ENCODE measurements around the gene TLE4.

DNA sequence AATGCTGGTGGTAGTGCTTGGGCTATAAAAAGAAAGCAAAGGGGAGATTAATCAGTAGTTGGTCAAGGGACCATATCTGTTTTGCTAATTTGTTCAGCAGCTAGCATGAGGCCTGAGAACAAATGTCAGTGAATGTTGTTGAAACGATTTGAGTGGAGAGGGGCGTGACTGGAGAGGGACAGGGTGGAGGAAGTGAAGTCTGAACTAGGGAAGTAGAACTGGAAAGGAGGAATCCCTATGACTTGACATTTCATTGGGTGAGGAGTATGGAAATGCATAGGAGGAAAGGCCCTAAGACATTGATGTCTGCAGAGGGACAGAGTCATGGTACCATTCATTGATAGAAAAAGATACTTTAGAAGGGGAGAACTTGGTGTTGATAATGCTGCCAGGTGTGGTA, 19.7 kb downstream of the TLE4 start:
- no peak for TF ChIP-seq POLR2A (IDR thresholded peaks at IDR 0.05; ENCODE audit: low read length)
- no peak for TF ChIP-seq GATA1 (IDR thresholded peaks at IDR 0.05; ENCODE audit: low read depth, low read length)

Data from erythroblast (primary cell).